ENCODE measurements around the gene C6orf120. TPM values are rescaled to one million over a fixed set of nuclear protein-coding genes. Genes with fewer than 3 reads are reported as not detected.

Gene C6orf120
- total and polyA plus RNA-seq, 2 of the 13 experiments (the other 11 are each of a cell fraction or from before 2014, with no cell fraction given) = 21.7 to 29.9 TPM

- TF ChIP-seq HNF4G (IDR thresholded peaks at IDR 0.05; ENCODE audit: borderline replicate concordance, low read depth, low read length) = no peak; the same call in 1 of the 2 replicates
- TF ChIP-seq HNF4G (CRISPR knock-in tag; IDR thresholded peaks at IDR 0.05; ENCODE audit: borderline replicate concordance, low read depth) = no peak
- peak; percentile 76 for TF ChIP-seq ZNF614 (CRISPR knock-in tag; IDR thresholded peaks at IDR 0.05; ENCODE audit: borderline replicate concordance)
- TF ChIP-seq ZEB1 (IDR thresholded peaks at IDR 0.05; ENCODE audit: insufficient replicate concordance, low read depth) = peak; percentile 12
- TF ChIP-seq ZNF350 (CRISPR knock-in tag; IDR thresholded peaks at IDR 0.05; ENCODE audit: borderline replicate concordance, low read depth) = peak; percentile 93
- no peak; the same call in 1 of the 2 replicates for TF ChIP-seq NFAT5 (CRISPR knock-in tag; IDR thresholded peaks at IDR 0.05)
- peak; percentile 90; the same call in 1 of the 2 replicates for TF ChIP-seq CSRNP1 (CRISPR knock-in tag; IDR thresholded peaks at IDR 0.05)
- peak; percentile 52 for TF ChIP-seq PPARG (CRISPR knock-in tag; conservative IDR thresholded peaks at IDR 0.05)
- TF ChIP-seq ZNF441 (CRISPR knock-in tag; IDR thresholded peaks at IDR 0.05; ENCODE audit: borderline replicate concordance) = peak; percentile 23
- 0 out of 2 replicates have a peak, but pooled peaks have one; percentile 68 for TF ChIP-seq HBP1 (CRISPR knock-in tag; IDR thresholded peaks at IDR 0.05; ENCODE audit: low read depth)
- TF ChIP-seq RCOR2 (CRISPR knock-in tag; IDR thresholded peaks at IDR 0.05) = 0 out of 2 replicates have a peak, but pooled peaks have one; percentile 60
- TF ChIP-seq HIVEP1 (CRISPR knock-in tag; IDR thresholded peaks at IDR 0.05) = no peak; the same call in none of the 2 replicates
- peak; percentile 87; the same call in 1 of the 2 replicates for TF ChIP-seq ZNF776 (CRISPR knock-in tag; IDR thresholded peaks at IDR 0.05)
- peak; percentile 24 for TF ChIP-seq SKI (IDR thresholded peaks at IDR 0.05; ENCODE audit: partially characterized antibody)
- no peak; the same call in 1 of the 2 replicates for TF ChIP-seq NFATC3 (CRISPR knock-in tag; IDR thresholded peaks at IDR 0.05)
- peak; percentile 76 for TF ChIP-seq HOMEZ (CRISPR knock-in tag; IDR thresholded peaks at IDR 0.05; ENCODE audit: low read depth)
- TF ChIP-seq GLI4 (CRISPR knock-in tag; IDR thresholded peaks at IDR 0.05; ENCODE audit: borderline replicate concordance) = peak; percentile 65; the same call in 1 of the 2 replicates
Measured at GRCh38 chr6:169701954-169702839, at the start of gene C6orf120, which contains the start of gene WDR27 (continued).
